Endothelial cell of umbilical vein (primary cell): ENCODE results near the gene TESK2. TPM values are rescaled to one million over a fixed set of nuclear protein-coding genes. Genes with fewer than 3 reads are reported as not detected.

Experiments used
- BruUV-seq: library from RNA; stranded (reverse); fragments of 400-500 nt; replicated peaks from 2 replicates; lab custom pipeline; 2021; lab: Mats Ljungman, UMichigan
- CTCF ChIA-PET: fragments of 300-600, 350-600 bp; sonication (Branson Sonifier 250); formaldehyde crosslinking; loops from one replicate; lab custom pipeline; 2021; ENCODE audit warnings: antibody characterized with exemption, inconsistent platforms; lab: Charles Lee
- POLR2A ChIA-PET: fragments of 300-600, 350-600 bp; sonication (Branson Sonifier 250); formaldehyde crosslinking; loops from one replicate; lab custom pipeline; 2021; ENCODE audit warnings: antibody characterized with exemption, inconsistent platforms; lab: Charles Lee
- DNase-seq: peaks from one replicate; pipeline ENCODE4 v3.0.0-alpha.2; 2011; ENCODE audit warnings: low read depth, low spot score
- FAIRE-seq: peaks from 2 replicates; lab custom pipeline; 2011; peaks lifted over from hg19 to GRCh38; lab: Jason Lieb, UNC
- H2AFZ ChIP-seq: 2 replicates; pipeline ENCODE4 v1.6.0; 2012; ENCODE audit warnings: low read depth, low read length, control low read depth, inconsistent platforms
- H3K27ac ChIP-seq: 2 replicates; pipeline ENCODE4 v1.5.1; 2011; ENCODE audit warnings: low read depth, mild to moderate bottlenecking, control low read depth, low read length, moderate library complexity; ENCODE audit not compliant: insufficient read depth
- H3K27me3 ChIP-seq, 2 experiments: 2 replicates each; pipeline versions ENCODE4 v1.6.0 to v1.6.1; 2011; ENCODE audit warnings: low read length in 2 of 2, mixed read lengths in 1 of 2; ENCODE audit not compliant: control insufficient read depth in 2 of 2, insufficient read depth in 2 of 2
- H3K36me3 ChIP-seq, 2 experiments: 2 replicates in 1 of 2; 3 replicates in 1 of 2; pipeline ENCODE4 v1.5.1; 2011; ENCODE audit warnings: low read length in 2 of 2, mild to moderate bottlenecking in 1 of 2, moderate library complexity in 1 of 2; ENCODE audit not compliant: control insufficient read depth in 2 of 2, insufficient read depth in 2 of 2; ENCODE audit errors: extremely low read depth in 1 of 2
- H3K4me1 ChIP-seq: 3 replicates; pipeline ENCODE4 v1.5.1; 2011; ENCODE audit warnings: mild to moderate bottlenecking, low read length; ENCODE audit not compliant: control insufficient read depth, insufficient read depth; ENCODE audit errors: extremely low read depth
- H3K4me2 ChIP-seq: 2 replicates; pipeline ENCODE4 v1.6.1; 2011; ENCODE audit warnings: low read length, control low read depth, mixed read lengths; ENCODE audit not compliant: insufficient read depth
- H3K4me3 ChIP-seq, 3 experiments: fragments of 200-600 bp in 1 of 3; sonication (generic), shearing (Covaris generic) in 1 of 3; replicated peaks in 1 of 3; 2 replicates each; pipeline ENCODE4 v1.5.1; 2011 to 2016; ENCODE audit warnings: control low read depth in 3 of 3, low read length in 3 of 3, mild to moderate bottlenecking in 2 of 3, inconsistent platforms in 1 of 3, low read depth in 1 of 3, moderate library complexity in 1 of 3; ENCODE audit not compliant: insufficient read depth in 1 of 3
- H3K79me2 ChIP-seq: 2 replicates; pipeline ENCODE4 v1.6.0; 2012; ENCODE audit warnings: low read length, inconsistent platforms; ENCODE audit not compliant: control insufficient read depth, insufficient read depth
- H3K9ac ChIP-seq: replicated peaks from 2 replicates; pipeline ENCODE3; 2011; ENCODE audit warnings: low read length, control low read depth; ENCODE audit not compliant: insufficient read depth; ENCODE audit errors: extremely low read depth
- H3K9me1 ChIP-seq: replicated peaks from 3 replicates; pipeline ENCODE4 v1.6.0; 2011; ENCODE audit warnings: mild to moderate bottlenecking, low read length; ENCODE audit not compliant: control insufficient read depth, insufficient read depth; ENCODE audit errors: extremely low read depth
- H3K9me3 ChIP-seq: replicated peaks from 2 replicates; pipeline ENCODE4 v1.5.1; 2012; ENCODE audit warnings: low read length, inconsistent platforms; ENCODE audit not compliant: control insufficient read depth, insufficient read depth
- H4K20me1 ChIP-seq: replicated peaks from 2 replicates; pipeline ENCODE3; 2011; ENCODE audit warnings: mild to moderate bottlenecking, low read length; ENCODE audit not compliant: control insufficient read depth, insufficient read depth; ENCODE audit errors: extremely low read depth
- EZH2 ChIP-seq: IDR thresholded peaks from 2 replicates; pipeline ENCODE4 v1.6.1; 2012; ENCODE audit warnings: borderline replicate concordance, low read depth, mild to moderate bottlenecking, moderate library complexity, low read length, inconsistent platforms; ENCODE audit not compliant: severe bottlenecking
- FOS ChIP-seq: IDR thresholded peaks from 2 replicates; pipeline ENCODE4 v1.6.1; 2011; ENCODE audit warnings: mild to moderate bottlenecking, low read length, moderate library complexity, borderline replicate concordance; ENCODE audit not compliant: insufficient read depth
- JUN ChIP-seq: IDR thresholded peaks from 2 replicates; pipeline ENCODE4 v1.6.1; 2011; ENCODE audit warnings: borderline replicate concordance, low read depth; ENCODE audit not compliant: insufficient read length, insufficient read depth
- MYC ChIP-seq: IDR thresholded peaks from one replicate; pipeline ENCODE4 v1.6.1; 2011; ENCODE audit warnings: mild to moderate bottlenecking, low read depth, low read length
- POLR2A ChIP-seq: IDR thresholded peaks from 2 replicates; pipeline ENCODE4 v1.6.1; 2012; ENCODE audit warnings: low read depth, mild to moderate bottlenecking, control low read depth, low read length
- POLR2AphosphoS5 ChIP-seq: IDR thresholded peaks from 2 replicates; pipeline ENCODE4 v1.6.1; 2012; ENCODE audit warnings: low read depth, mild to moderate bottlenecking, control low read depth, low read length, moderate library complexity; ENCODE audit not compliant: insufficient read depth
- dilution Hi-C: fragments of 300-500 bp; cut with MboI; formaldehyde crosslinking; loops from one replicate; pipeline ENCODE4 v1.15.0; 2019; ENCODE audit warnings: low sequenced_read_pairs; ENCODE audit not compliant: extremely low pct_ligation_motif_present
- intact Hi-C: fragments of 100-400 bp; cut with micrococcal nuclease; formaldehyde crosslinking; loops from one replicate; pipeline ENCODE4 v1.10.0; 2022
- polyA plus RNA-seq, 4 experiments: library from polyadenylated mRNA; depleted of rRNA in 3 of 4; stranded (reverse) in 3 of 4; unstranded in 1 of 4; fragments of >200 nt; gene quantifications; 2 replicates each; pipeline versions ENCODE4 v1.2.1 to v1.2.3, GENCODE V29; 2011 to 2012; ENCODE audit warnings: missing spikeins in 1 of 4
- total RNA-seq: library from RNA; stranded (reverse); gene quantifications from 2 replicates; pipeline ENCODE4 v1.2.3, GENCODE V29; 2021

Gene TESK2
- total and polyA plus RNA-seq, 2 donors (not counting 3 experiments of a cell fraction or from before 2014, with no cell fraction given), result 2.1 to 2.6 TPM

- dilution Hi-C loops, result no loop called here
- no peaks in the 10 kb centered on the region for H3K79me2 ChIP-seq
- ChIA-PET CTCF (interaction anchor here (0.7 to 1.7 kb wide), 10 partner anchors 12 to 99 kb away, joined by 3 to 5 read pairs (median 4); no protein-coding TSS in a partner anchor), POLR2A (interaction anchor here (1.2 kb wide), 1 partner anchor 128 kb away, joined by 6 read pairs; the partner anchor contains the start of gene PRDX1)
- no peak for TF ChIP-seq POLR2A
- no peak for TF ChIP-seq POLR2AphosphoS5
- TF ChIP-seq JUN, result peak; percentile 57
- no peak for TF ChIP-seq MYC
- TF ChIP-seq EZH2, result no peak
- TF ChIP-seq FOS, result peak; percentile 36
- no peaks in the 10 kb centered on the region for H4K20me1 ChIP-seq
- H3K4me2 ChIP-seq, result peak overlapping the region; percentile 45
- DNase-seq (peak; percentile 79), FAIRE-seq (peak; percentile 68)
- no peak overlapping the region for H2AFZ ChIP-seq
- H3K9me3 ChIP-seq, result no peaks in the 10 kb centered on the region
- H3K4me3 ChIP-seq, result peak overlapping the region in 1 of 3 experiments; percentile 39
- TSS peak; percentile 36 for BruUV-seq
- H3K9me1 ChIP-seq, result no peaks in the 10 kb centered on the region
- H3K4me1 ChIP-seq, result peaks cover 17% of the 10 kb centered on the region
- intact Hi-C loops, result no loop called here
- no peaks in the 10 kb centered on the region for H3K27me3 ChIP-seq
- H3K36me3 ChIP-seq, result no peaks in the 10 kb centered on the region
- H3K27ac ChIP-seq, result peak overlapping the region; percentile 80
- H3K9ac ChIP-seq, result peak overlapping the region; percentile 34
Measured at GRCh38 chr1:45393718-45394302, 97.2 kb downstream of the TESK2 start.

- dilution Hi-C loops, result no loop called here
- H3K9ac ChIP-seq, result no peak overlapping the region
Measured at GRCh38 chr1:45386219-45386618, 104.7 kb downstream of the TESK2 start.

More at GRCh38 chr1:45386219-45386618, 104.7 kb downstream of the TESK2 start:
- Histone ChIP-seq H4K20me1 (no peaks in the 10 kb centered on the region), H3K4me1 (no peaks in the 10 kb centered on the region), H3K4me3 (no peak overlapping the region), H3K79me2 (no peaks in the 10 kb centered on the region), H2AFZ (no peak overlapping the region), H3K4me2 (no peak overlapping the region), H3K9me1 (no peaks in the 10 kb centered on the region), H3K27ac (no peak overlapping the region), H3K9me3 (no peaks in the 10 kb centered on the region), H3K36me3 (no peaks in the 10 kb centered on the region), H3K27me3 (no peaks in the 10 kb centered on the region)
- intact Hi-C loops, result no loop called here
- TF ChIP-seq JUN, result no peak
- ChIA-PET CTCF (no interaction called here), POLR2A (no interaction called here)
- FAIRE-seq, result no peak
- DNase-seq, result no peak
- BruUV-seq, result no TSS peak
